Measurements from ENCODE around the gene SPG21.

SPG21 gene

GRCh38 chr15:64923546-64923945 lies 66.2 kb downstream of the SPG21 start:
- ChIA-PET POLR2A (no interaction called here), CTCF (no interaction called here)
- no peak for DNase-seq (ENCODE audit: extremely low spot score)
- TF ChIP-seq BHLHE40 (IDR thresholded peaks at IDR 0.05; ENCODE audit: borderline replicate concordance) = no peak
- TF ChIP-seq, protein P1, sequence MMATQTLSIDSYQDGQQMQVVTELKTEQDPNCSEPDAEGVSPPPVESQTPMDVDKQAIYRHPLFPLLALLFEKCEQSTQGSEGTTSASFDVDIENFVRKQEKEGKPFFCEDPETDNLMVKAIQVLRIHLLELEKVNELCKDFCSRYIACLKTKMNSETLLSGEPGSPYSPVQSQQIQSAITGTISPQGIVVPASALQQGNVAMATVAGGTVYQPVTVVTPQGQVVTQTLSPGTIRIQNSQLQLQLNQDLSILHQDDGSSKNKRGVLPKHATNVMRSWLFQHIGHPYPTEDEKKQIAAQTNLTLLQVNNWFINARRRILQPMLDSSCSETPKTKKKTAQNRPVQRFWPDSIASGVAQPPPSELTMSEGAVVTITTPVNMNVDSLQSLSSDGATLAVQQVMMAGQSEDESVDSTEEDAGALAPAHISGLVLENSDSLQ (IDR thresholded peaks at IDR 0.05) = no peak
- TF ChIP-seq SP1 (IDR thresholded peaks at IDR 0.05) = no peak
- TF ChIP-seq FOXM1 (IDR thresholded peaks at IDR 0.05; ENCODE audit: borderline replicate concordance) = no peak
- TF ChIP-seq HDGF (IDR thresholded peaks at IDR 0.05; ENCODE audit: borderline replicate concordance) = no peak

GRCh38 chr15:64921711-64922110 lies 68.0 kb downstream of the SPG21 start:
- ChIA-PET POLR2A (no interaction called here), CTCF (no interaction called here)
- TF ChIP-seq SUZ12 (IDR thresholded peaks at IDR 0.05) (no peak), FOXA1 (IDR thresholded peaks at IDR 0.05) (no peak), L3MBTL2 (conservative IDR thresholded peaks at IDR 0.05) (no peak)
- DNase-seq (ENCODE audit: extremely low spot score) = no peak

DNA sequence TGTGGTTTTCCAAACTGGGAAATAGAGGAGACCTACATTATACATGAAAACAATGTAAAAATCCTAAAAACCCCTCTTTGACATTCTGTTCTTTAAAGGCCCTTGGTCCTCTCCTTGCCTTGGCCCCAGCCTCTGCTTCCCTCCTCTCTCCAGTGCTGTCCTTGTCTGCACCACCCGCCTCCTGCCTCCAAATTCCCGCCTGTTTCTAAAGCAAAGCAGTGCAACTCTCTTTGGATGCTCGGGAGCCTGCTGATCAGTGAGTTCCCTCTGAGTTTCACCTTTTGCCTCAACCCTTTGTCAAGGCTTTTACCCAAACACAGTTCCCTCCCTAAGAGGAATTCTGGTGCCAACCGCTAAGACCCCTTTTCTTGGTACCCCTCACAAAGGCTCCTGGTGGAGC lies 70.0 kb downstream of the SPG21 start:
- POLR2A ChIA-PET = no interaction called here
- CTCF ChIA-PET = no interaction called here
- TF ChIP-seq TARDBP (IDR thresholded peaks at IDR 0.05) (no peak), ELF4 (IDR thresholded peaks at IDR 0.05) (no peak), CTBP1 (IDR thresholded peaks at IDR 0.05; ENCODE audit: borderline replicate concordance) (no peak), FOXM1 (IDR thresholded peaks at IDR 0.05; ENCODE audit: borderline replicate concordance) (no peak), SUZ12 (IDR thresholded peaks at IDR 0.05) (no peak), NFRKB (IDR thresholded peaks at IDR 0.05) (no peak), ZNF384 (IDR thresholded peaks at IDR 0.05) (no peak), LEF1 (IDR thresholded peaks at IDR 0.05; ENCODE audit: borderline replicate concordance) (no peak), BHLHE40 (IDR thresholded peaks at IDR 0.05; ENCODE audit: borderline replicate concordance) (no peak), FOXA1 (IDR thresholded peaks at IDR 0.05) (no peak)
- TF ChIP-seq, protein P1 (IDR thresholded peaks at IDR 0.05) = no peak
- DNase-seq (ENCODE audit: extremely low spot score) = no peak

DNA sequence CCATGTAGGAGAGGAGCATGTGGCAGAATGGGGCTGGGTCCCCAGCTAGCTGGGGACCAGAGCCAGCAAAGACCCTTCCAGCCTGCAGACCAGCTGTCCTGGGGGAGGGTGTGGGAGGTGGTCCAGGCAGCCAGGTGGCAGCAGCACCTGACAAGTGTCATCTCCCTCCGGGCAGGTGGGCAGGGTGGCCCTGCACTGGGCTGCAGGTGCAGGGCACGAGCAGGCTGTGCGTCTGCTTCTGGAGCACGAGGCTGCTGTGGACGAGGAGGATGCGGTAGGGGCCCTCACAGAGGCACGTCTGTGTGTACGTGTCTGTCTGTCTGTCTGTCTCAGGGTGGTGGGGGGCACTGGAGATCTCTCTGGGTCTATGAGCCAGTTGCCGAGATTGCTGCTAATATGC lies 72.5 kb downstream of the SPG21 start:
- CTCF ChIA-PET = no interaction called here
- TF ChIP-seq ELF4 (IDR thresholded peaks at IDR 0.05) = no peak
- no peak for TF ChIP-seq FOXK2 (IDR thresholded peaks at IDR 0.05)
- no peak for TF ChIP-seq CTBP1 (IDR thresholded peaks at IDR 0.05; ENCODE audit: borderline replicate concordance)
- TF ChIP-seq L3MBTL2 (conservative IDR thresholded peaks at IDR 0.05) = no peak
- TF ChIP-seq, protein P1 (IDR thresholded peaks at IDR 0.05) = no peak
- no peak for TF ChIP-seq TARDBP (IDR thresholded peaks at IDR 0.05)
- no peak for TF ChIP-seq NFRKB (IDR thresholded peaks at IDR 0.05)
- TF ChIP-seq LEF1 (IDR thresholded peaks at IDR 0.05; ENCODE audit: borderline replicate concordance) = no peak
- no peak for TF ChIP-seq FOXM1 (IDR thresholded peaks at IDR 0.05; ENCODE audit: borderline replicate concordance)
- TF ChIP-seq ARNT (IDR thresholded peaks at IDR 0.05) = no peak
- TF ChIP-seq SUZ12 (IDR thresholded peaks at IDR 0.05) = no peak
- TF ChIP-seq FOXA1 (IDR thresholded peaks at IDR 0.05) = no peak
- TF ChIP-seq SP1 (IDR thresholded peaks at IDR 0.05) = no peak
- no peak for TF ChIP-seq BHLHE40 (IDR thresholded peaks at IDR 0.05; ENCODE audit: borderline replicate concordance)
- no peak for TF ChIP-seq HDGF (IDR thresholded peaks at IDR 0.05; ENCODE audit: borderline replicate concordance)
- TF ChIP-seq ZNF384 (IDR thresholded peaks at IDR 0.05) = no peak
- DNase-seq (ENCODE audit: extremely low spot score) = no peak
- POLR2A ChIA-PET = no interaction called here

DNA sequence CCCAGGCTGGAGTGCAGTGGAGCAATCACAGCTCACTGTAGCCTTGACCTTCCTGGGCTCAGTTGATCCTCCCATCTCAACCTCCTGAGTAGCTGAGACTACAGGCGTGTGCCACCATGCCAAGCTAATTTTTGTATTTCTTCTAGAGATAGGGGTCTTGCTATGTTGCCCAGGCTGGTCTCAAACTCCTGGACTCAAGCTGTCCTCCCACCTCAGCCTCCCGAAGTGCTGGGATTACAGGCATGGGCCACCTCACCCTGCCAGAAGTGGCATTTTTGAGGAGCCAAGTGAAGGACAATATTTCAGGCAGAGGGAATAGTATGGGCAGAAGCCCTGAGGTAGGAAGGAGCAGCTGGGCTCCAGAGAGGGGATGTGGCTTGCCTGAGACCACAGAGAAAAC lies 73.3 kb downstream of the SPG21 start:
- DNase-seq (ENCODE audit: extremely low spot score) = no peak
- TF ChIP-seq, protein P1 (IDR thresholded peaks at IDR 0.05) = no peak
- TF ChIP-seq LEF1 (IDR thresholded peaks at IDR 0.05; ENCODE audit: borderline replicate concordance) = no peak
- no peak for TF ChIP-seq SP1 (IDR thresholded peaks at IDR 0.05)
- no peak for TF ChIP-seq ZNF384 (IDR thresholded peaks at IDR 0.05)
- no peak for TF ChIP-seq TARDBP (IDR thresholded peaks at IDR 0.05)
- no peak for TF ChIP-seq FOXK2 (IDR thresholded peaks at IDR 0.05)
- no peak for TF ChIP-seq FOXM1 (IDR thresholded peaks at IDR 0.05; ENCODE audit: borderline replicate concordance)
- no peak for TF ChIP-seq ARNT (IDR thresholded peaks at IDR 0.05)
- TF ChIP-seq ELF4 (IDR thresholded peaks at IDR 0.05) = no peak
- no peak for TF ChIP-seq NFRKB (IDR thresholded peaks at IDR 0.05)
- no peak for TF ChIP-seq SUZ12 (IDR thresholded peaks at IDR 0.05)
- no peak for TF ChIP-seq HDGF (IDR thresholded peaks at IDR 0.05; ENCODE audit: borderline replicate concordance)
- TF ChIP-seq FOXA1 (IDR thresholded peaks at IDR 0.05) = no peak
- no peak for TF ChIP-seq L3MBTL2 (conservative IDR thresholded peaks at IDR 0.05)
- TF ChIP-seq BHLHE40 (IDR thresholded peaks at IDR 0.05; ENCODE audit: borderline replicate concordance) = no peak
- no peak for TF ChIP-seq CTBP1 (IDR thresholded peaks at IDR 0.05; ENCODE audit: borderline replicate concordance)
- ChIA-PET POLR2A (no interaction called here), CTCF (no interaction called here)

GRCh38 chr15:64915518-64916227 lies 74.0 kb downstream of the SPG21 start:
- CTCF ChIA-PET = interaction anchor here (0.7 kb wide), 1 partner anchor 22 kb away, joined by 3 read pairs; no protein-coding TSS in a partner anchor
- TF ChIP-seq FOXK2 (IDR thresholded peaks at IDR 0.05) (no peak), ARNT (IDR thresholded peaks at IDR 0.05) (no peak), LEF1 (IDR thresholded peaks at IDR 0.05; ENCODE audit: borderline replicate concordance) (no peak), CTBP1 (IDR thresholded peaks at IDR 0.05; ENCODE audit: borderline replicate concordance) (no peak), HDGF (IDR thresholded peaks at IDR 0.05; ENCODE audit: borderline replicate concordance) (no peak), L3MBTL2 (conservative IDR thresholded peaks at IDR 0.05) (no peak), ELF4 (IDR thresholded peaks at IDR 0.05) (no peak), NFRKB (IDR thresholded peaks at IDR 0.05) (no peak)
- TF ChIP-seq, protein P1 (IDR thresholded peaks at IDR 0.05) = no peak
- POLR2A ChIA-PET = no interaction called here
- DNase-seq (ENCODE audit: extremely low spot score) = no peak
